ENCODE results near the gene CDK6. TPM values are rescaled to one million over a fixed set of nuclear protein-coding genes. Genes with fewer than 3 reads are reported as not detected.

CDK6 gene
- total and polyA plus RNA-seq, 9 of the 15 experiments (the other 6 are each of a cell fraction or from before 2014, with no cell fraction given) = 7.6 to 109 (median 44.4) TPM

DNA sequence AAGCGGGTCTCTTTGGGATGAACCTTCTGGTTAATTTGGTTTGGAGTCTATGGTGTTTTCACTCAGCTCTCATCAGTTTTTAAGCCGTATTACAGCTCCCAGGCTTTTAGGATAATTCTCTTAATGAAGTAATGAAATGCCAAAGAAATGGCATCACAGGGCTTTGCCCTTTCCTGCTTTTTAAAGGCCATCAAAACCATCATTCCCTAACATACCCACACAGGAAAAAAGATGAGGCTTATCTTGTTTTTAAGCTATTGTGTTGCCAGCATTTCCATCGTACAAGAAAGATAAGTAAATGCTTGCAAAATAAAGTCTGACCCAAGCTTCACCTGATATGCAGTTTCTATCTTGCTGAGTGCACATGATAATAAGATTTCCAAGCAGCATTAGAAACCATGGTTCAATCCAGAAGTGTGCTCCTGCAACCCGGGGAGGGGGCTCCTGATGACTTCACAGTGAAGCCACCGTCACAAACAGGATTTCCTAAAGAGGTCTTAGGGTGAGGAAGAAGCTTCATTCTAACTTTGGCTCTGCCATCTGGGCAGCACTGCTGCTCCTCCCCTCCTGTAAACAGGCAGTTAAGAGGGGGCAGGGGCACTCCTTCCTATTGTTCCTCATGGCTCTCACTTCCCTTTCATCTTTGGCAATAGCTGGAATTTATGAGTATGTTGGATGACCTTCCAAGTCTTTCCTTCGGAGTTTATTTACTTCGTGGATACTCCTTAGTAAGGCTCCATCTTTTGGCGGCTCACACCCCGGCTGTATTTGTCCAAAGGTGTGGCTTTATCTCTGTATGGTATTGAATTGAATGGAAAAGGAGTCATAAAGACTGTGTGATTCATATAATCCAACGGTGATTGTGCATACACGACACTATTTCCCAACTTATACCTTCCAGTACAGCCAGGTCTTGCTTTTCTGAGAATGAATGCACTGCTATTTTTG, 191.0 kb downstream of the CDK6 start:
- no peak for ATAC-seq
- TF ChIP-seq ETV1 (tag; conservative IDR thresholded peaks at IDR 0.05; ENCODE audit: low read depth) (no peak), EZH2 (IDR thresholded peaks at IDR 0.05; ENCODE audit: borderline replicate concordance, low read depth, low read length) (no peak), RB1 (IDR thresholded peaks at IDR 0.05; ENCODE audit: low read depth) (no peak), KLF16 (IDR thresholded peaks at IDR 0.05) (no peak), RUNX1 (IDR thresholded peaks at IDR 0.05; ENCODE audit: low read depth) (no peak), EHMT2 (IDR thresholded peaks at IDR 0.05) (no peak), TEAD4 (IDR thresholded peaks at IDR 0.05; ENCODE audit: low read length) (no peak), TEAD4 (CRISPR knock-in tag; IDR thresholded peaks at IDR 0.05; ENCODE audit: borderline replicate concordance) (no peak), ZNF263 (CRISPR knock-in tag; IDR thresholded peaks at IDR 0.05; ENCODE audit: borderline replicate concordance) (no peak), SMAD4 (CRISPR knock-in tag; conservative IDR thresholded peaks at IDR 0.05) (no peak), MAFG (tag; conservative IDR thresholded peaks at IDR 0.05) (no peak), RBBP5 (IDR thresholded peaks at IDR 0.05; ENCODE audit: borderline replicate concordance, insufficient read depth, low read length, poor library complexity, severe bottlenecking) (no peak), NFIX (CRISPR knock-in tag; IDR thresholded peaks at IDR 0.05; ENCODE audit: low read depth) (no peak), ZNF280A (IDR thresholded peaks at IDR 0.05; ENCODE audit: low read depth, partially characterized antibody) (no peak), ZNF354B (CRISPR knock-in tag; IDR thresholded peaks at IDR 0.05) (no peak)
- TF ChIP-seq, protein P1, sequence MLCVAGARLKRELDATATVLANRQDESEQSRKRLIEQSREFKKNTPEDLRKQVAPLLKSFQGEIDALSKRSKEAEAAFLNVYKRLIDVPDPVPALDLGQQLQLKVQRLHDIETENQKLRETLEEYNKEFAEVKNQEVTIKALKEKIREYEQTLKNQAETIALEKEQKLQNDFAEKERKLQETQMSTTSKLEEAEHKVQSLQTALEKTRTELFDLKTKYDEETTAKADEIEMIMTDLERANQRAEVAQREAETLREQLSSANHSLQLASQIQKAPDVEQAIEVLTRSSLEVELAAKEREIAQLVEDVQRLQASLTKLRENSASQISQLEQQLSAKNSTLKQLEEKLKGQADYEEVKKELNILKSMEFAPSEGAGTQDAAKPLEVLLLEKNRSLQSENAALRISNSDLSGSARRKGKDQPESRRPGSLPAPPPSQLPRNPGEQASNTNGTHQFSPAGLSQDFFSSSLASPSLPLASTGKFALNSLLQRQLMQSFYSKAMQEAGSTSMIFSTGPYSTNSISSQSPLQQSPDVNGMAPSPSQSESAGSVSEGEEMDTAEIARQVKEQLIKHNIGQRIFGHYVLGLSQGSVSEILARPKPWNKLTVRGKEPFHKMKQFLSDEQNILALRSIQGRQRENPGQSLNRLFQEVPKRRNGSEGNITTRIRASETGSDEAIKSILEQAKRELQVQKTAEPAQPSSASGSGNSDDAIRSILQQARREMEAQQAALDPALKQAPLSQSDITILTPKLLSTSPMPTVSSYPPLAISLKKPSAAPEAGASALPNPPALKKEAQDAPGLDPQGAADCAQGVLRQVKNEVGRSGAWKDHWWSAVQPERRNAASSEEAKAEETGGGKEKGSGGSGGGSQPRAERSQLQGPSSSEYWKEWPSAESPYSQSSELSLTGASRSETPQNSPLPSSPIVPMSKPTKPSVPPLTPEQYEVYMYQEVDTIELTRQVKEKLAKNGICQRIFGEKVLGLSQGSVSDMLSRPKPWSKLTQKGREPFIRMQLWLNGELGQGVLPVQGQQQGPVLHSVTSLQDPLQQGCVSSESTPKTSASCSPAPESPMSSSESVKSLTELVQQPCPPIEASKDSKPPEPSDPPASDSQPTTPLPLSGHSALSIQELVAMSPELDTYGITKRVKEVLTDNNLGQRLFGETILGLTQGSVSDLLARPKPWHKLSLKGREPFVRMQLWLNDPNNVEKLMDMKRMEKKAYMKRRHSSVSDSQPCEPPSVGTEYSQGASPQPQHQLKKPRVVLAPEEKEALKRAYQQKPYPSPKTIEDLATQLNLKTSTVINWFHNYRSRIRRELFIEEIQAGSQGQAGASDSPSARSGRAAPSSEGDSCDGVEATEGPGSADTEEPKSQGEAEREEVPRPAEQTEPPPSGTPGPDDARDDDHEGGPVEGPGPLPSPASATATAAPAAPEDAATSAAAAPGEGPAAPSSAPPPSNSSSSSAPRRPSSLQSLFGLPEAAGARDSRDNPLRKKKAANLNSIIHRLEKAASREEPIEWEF (CRISPR knock-in tag; IDR thresholded peaks at IDR 0.05) = no peak

More for the DNA sequence above, 191.0 kb downstream of the CDK6 start:
- Histone ChIP-seq H3K9me3 (replicated peaks; ENCODE audit: control insufficient read depth, insufficient read depth, low read depth, low read length) (no peaks in the 10 kb centered on the region), H3K9ac (ENCODE audit: insufficient read depth in 1 of 2, low read depth in 2 of 2, low read length in 2 of 2) (no peak overlapping the region), H3K79me2 (ENCODE audit: control insufficient read depth, insufficient read depth, low read length) (no peaks in the 10 kb centered on the region; the same call in 2 of the 3 replicates), H3K36me3 (ENCODE audit: control insufficient read depth, insufficient read depth, low read length) (peaks cover 10% of the 10 kb centered on the region; the same call in 2 of the 3 replicates), H3K4me2 (ENCODE audit: insufficient read depth, low read length) (no peak overlapping the region), H3K4me3 (no peak overlapping the region), H3K9me1 (ENCODE audit: control insufficient read depth, insufficient read depth, low read length) (no peaks in the 10 kb centered on the region), H3K27ac (ENCODE audit: extremely low read depth, low read depth, low read length) (no peak overlapping the region), H3K27me3 (ENCODE audit: control insufficient read depth in 2 of 2, insufficient read depth in 2 of 2, low read length in 2 of 2) (no peaks in the 10 kb centered on the region), H2AFZ (ENCODE audit: low read depth, low read length) (no peak overlapping the region), H4K20me1 (replicated peaks; ENCODE audit: control insufficient read depth, insufficient read depth, low read length) (no peaks in the 10 kb centered on the region), H3K4me1 (replicated peaks in 1 of 2; ENCODE audit: control insufficient read depth in 2 of 2, insufficient read depth in 2 of 2, low read length in 2 of 2) (peaks cover 0 to 5% of the 10 kb centered on the region in 2 experiments; a peak in 1 of 5 replicates)
- ChIA-PET POLR2A (interaction anchor here (2.2 kb wide), 1 partner anchor 10 kb away, joined by 10 read pairs; no protein-coding TSS in a partner anchor), CTCF (ENCODE audit: low intra/inter-chr PET ratio) (no interaction called here)
- intact Hi-C loops (cut with micrococcal nuclease) (no loop called here), in situ Hi-C loops (cut with MboI) (no loop called here)
- DNase-seq (ENCODE audit: extremely low read depth in 1 of 4, low spot score in 3 of 4) = no peak
- WGBS (ENCODE audit: insufficient coverage, low coverage, missing lambda C conversion rate) = 67% methylated on average over 11 of the region's 11 CpGs
- no peak for FAIRE-seq
- BruUV-seq (replicated peaks) = no TSS peak

Data from K562 (cell line).